PC-3 (cell line): ENCODE measurements around the gene MEF2B. TPM values are rescaled to one million over a fixed set of nuclear protein-coding genes. Genes with fewer than 3 reads are reported as not detected.
"Not testable (repeated sequence)": the region's sequence is repeated elsewhere in the genome, so short reads cannot be mapped to it uniquely, and the experiment has no call there.

ENCODE experiments used
- ATAC-seq: fragments of 200-7000 bp; cut with Tn5 transposase; 2 replicates; pipeline ENCODE4 v1.9.1; 2020; ENCODE audit warnings: mild to moderate bottlenecking, moderate library complexity
- BruUV-seq: library from RNA; stranded (reverse); fragments of 400-500 nt; replicated peaks from 2 replicates; lab custom pipeline; 2021; lab: Mats Ljungman, UMichigan
- CTCF ChIA-PET: fragments of 300-600 bp; sonication (Branson Sonifier 250); formaldehyde crosslinking; loops from one replicate; lab custom pipeline; 2022; ENCODE audit warnings: antibody characterized with exemption; lab: Charles Lee
- POLR2A ChIA-PET: fragments of 300-600 bp; sonication (Branson Sonifier 250); formaldehyde crosslinking; loops from one replicate; lab custom pipeline; 2022; ENCODE audit warnings: antibody characterized with exemption; ENCODE audit not compliant: unreplicated experiment; lab: Charles Lee
- DNase-seq: peaks from one replicate; pipeline ENCODE4 v3.0.0-alpha.2; 2015
- H2AFZ ChIP-seq: fragments of 300-600 bp; sonication (generic); 2 replicates; pipeline ENCODE4 v1.6.0; 2016; ENCODE audit warnings: antibody characterized with exemption, low read length
- H3F3A ChIP-seq: fragments of 300-600 bp; sonication (generic); one replicate; pipeline ENCODE4 v1.6.0; 2017; ENCODE audit warnings: antibody characterized with exemption, low read length, control low read depth, mild to moderate bottlenecking; ENCODE audit not compliant: unreplicated experiment
- H3K27ac ChIP-seq: fragments of 300-600 bp; sonication (generic); 2 replicates; pipeline ENCODE4 v1.5.1; 2016; ENCODE audit warnings: mild to moderate bottlenecking, low read length
- H3K27me3 ChIP-seq: fragments of 300-600 bp; sonication (generic); 2 replicates; pipeline ENCODE4 v1.6.1; 2016; ENCODE audit warnings: low read length, mixed read lengths
- H3K36me3 ChIP-seq: fragments of 300-600 bp; sonication (generic); 2 replicates; pipeline ENCODE4 v1.6.1; 2016; ENCODE audit warnings: low read depth, mixed run types, low read length, mixed read lengths
- H3K4me1 ChIP-seq: fragments of 300-600 bp; sonication (generic); 2 replicates; pipeline ENCODE4 v1.5.1; 2016; ENCODE audit warnings: low read length; ENCODE audit not compliant: insufficient read depth
- H3K4me2 ChIP-seq: fragments of 300-600 bp; sonication (generic); 2 replicates; pipeline ENCODE4 v1.6.0; 2016; ENCODE audit warnings: low read length
- H3K4me3 ChIP-seq: fragments of 300-600 bp; sonication (generic); 2 replicates; pipeline ENCODE4 v1.5.1; 2016; ENCODE audit warnings: mild to moderate bottlenecking, low read length, mixed read lengths
- H3K79me2 ChIP-seq: fragments of 300-600 bp; sonication (generic); 2 replicates; pipeline ENCODE4 v1.6.1; 2017; ENCODE audit warnings: low read length, mixed read lengths
- H3K9ac ChIP-seq: fragments of 300-600 bp; sonication (generic); 2 replicates; pipeline ENCODE4 v1.6.0; 2016; ENCODE audit warnings: mild to moderate bottlenecking, low read length
- H3K9me2 ChIP-seq: fragments of 300-600 bp; sonication (generic); replicated peaks from 2 replicates; pipeline ENCODE4 v1.6.1; 2016; ENCODE audit warnings: mixed run types, low read length, mixed read lengths
- H3K9me3 ChIP-seq: fragments of 300-600 bp; sonication (generic); 2 replicates; pipeline ENCODE4 v1.6.1; 2016; ENCODE audit warnings: low read length, mixed read lengths
- H4K20me1 ChIP-seq: fragments of 300-600 bp; sonication (generic); 2 replicates; pipeline ENCODE4 v1.6.1; 2016; ENCODE audit warnings: low read length, mixed read lengths
- EZH2 ChIP-seq: fragments of 300-600 bp; sonication (generic); IDR thresholded peaks from one replicate; pipeline ENCODE4 v1.6.1; 2017; ENCODE audit warnings: antibody characterized with exemption, mild to moderate bottlenecking, low read length; ENCODE audit not compliant: unreplicated experiment
- EZH2phosphoT487 ChIP-seq: fragments of 300-600 bp; sonication (generic); IDR thresholded peaks from 2 replicates; pipeline ENCODE4 v1.6.1; 2018; ENCODE audit warnings: mild to moderate bottlenecking, antibody characterized with exemption, low read length, borderline replicate concordance
- intact Hi-C: fragments of 100-400 bp; cut with micrococcal nuclease; formaldehyde crosslinking; loops from 2 replicates; pipeline ENCODE4 v1.9.0; 2023
- total RNA-seq: library from RNA; depleted of rRNA; stranded (reverse); fragments of >200 nt; gene quantifications from 2 replicates; pipeline ENCODE4 v1.2.3, GENCODE V29; 2014
- TF ChIP-seq, protein P1 (sequence below): fragments of 300-600 bp; sonication (generic); conservative IDR thresholded peaks from 2 replicates; pipeline ENCODE4 v1.5.1; 2017; ENCODE audit warnings: antibody characterized with exemption, low read depth, mild to moderate bottlenecking, low read length

MEF2B gene
- total RNA-seq, 1 experiment from 2014 or later: 0.22 TPM

DNA sequence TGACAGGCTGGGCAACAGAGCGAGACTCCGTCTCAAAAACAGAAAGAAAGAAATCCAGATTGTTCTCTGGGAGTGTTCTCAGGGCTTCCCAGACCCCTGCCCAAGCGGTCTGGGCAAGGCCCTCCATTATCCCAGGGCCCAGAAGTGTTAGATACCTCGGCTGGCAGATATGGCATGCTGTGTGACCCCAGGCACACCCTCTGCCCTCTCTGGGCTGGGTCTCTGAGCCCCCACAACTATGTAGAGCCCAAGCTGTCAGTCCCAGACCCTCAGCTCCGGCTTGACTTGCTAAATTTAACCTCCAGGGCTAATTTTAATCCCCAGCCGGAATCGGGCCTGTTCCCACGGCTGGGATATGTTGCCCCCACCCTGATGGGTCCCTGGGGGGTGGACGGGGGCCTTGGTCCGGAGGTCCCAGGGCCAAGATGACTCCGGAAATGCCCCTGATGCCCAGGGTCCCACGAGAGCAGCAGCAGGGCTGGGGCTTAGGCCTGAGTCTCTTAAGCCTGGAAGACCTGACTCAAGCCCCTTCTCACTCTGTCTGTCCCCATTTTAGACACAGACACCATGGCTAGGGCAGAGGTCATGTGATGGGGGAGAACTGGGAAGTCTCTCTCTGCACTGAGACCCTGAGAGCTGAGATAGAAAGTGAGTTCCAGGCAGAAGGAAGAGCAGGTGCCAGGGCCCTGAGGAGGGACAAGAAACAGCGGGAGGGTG, 17.2 kb downstream of the MEF2B start:
- Histone ChIP-seq H3K9me2 (no peaks in the 10 kb centered on the region), H4K20me1 (no peaks in the 10 kb centered on the region), H3K9me3 (no peaks in the 10 kb centered on the region), H3K27me3 (no peaks in the 10 kb centered on the region), H3K9ac (no peak overlapping the region), H3K36me3 (peaks cover 3% of the 10 kb centered on the region; the same call in 1 of the 2 replicates), H3K4me3 (no peak overlapping the region), H3K27ac (no peak overlapping the region), H2AFZ (no peak overlapping the region), H3K4me1 (no peaks in the 10 kb centered on the region), H3K79me2 (no peaks in the 10 kb centered on the region), H3F3A (no peaks in the 10 kb centered on the region), H3K4me2 (no peak overlapping the region)
- CTCF ChIA-PET: no interaction called here
- ATAC-seq (no peak), DNase-seq (no peak)
- POLR2A ChIA-PET: no interaction called here
- TF ChIP-seq, protein P1, sequence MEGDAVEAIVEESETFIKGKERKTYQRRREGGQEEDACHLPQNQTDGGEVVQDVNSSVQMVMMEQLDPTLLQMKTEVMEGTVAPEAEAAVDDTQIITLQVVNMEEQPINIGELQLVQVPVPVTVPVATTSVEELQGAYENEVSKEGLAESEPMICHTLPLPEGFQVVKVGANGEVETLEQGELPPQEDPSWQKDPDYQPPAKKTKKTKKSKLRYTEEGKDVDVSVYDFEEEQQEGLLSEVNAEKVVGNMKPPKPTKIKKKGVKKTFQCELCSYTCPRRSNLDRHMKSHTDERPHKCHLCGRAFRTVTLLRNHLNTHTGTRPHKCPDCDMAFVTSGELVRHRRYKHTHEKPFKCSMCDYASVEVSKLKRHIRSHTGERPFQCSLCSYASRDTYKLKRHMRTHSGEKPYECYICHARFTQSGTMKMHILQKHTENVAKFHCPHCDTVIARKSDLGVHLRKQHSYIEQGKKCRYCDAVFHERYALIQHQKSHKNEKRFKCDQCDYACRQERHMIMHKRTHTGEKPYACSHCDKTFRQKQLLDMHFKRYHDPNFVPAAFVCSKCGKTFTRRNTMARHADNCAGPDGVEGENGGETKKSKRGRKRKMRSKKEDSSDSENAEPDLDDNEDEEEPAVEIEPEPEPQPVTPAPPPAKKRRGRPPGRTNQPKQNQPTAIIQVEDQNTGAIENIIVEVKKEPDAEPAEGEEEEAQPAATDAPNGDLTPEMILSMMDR: no peak
- TF ChIP-seq EZH2phosphoT487 (no peak), EZH2 (no peak)
- intact Hi-C loops: no loop called here
- BruUV-seq: no TSS peak

DNA sequence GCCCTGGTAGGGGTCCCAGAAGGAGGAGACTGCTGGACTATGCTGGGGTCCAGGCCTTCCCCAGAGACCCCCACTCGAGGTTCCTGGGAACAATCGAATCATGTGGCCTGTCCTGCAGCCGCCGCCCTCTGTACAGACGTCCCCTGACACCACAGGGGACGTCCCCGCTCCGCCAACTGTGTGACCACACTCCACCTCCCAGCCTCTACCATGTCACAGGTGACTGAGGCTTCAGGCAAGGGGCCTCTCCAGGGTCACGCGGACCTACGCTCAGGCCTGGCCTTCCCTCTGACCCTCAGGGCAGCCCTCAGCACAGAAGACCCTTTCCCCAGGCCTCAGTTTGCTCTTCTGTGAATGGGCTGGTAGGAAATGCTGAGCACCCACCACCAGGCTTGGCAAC, 18.6 kb downstream of the MEF2B start:
- BruUV-seq: no TSS peak
- Histone ChIP-seq H3K4me2 (no peak overlapping the region), H3K79me2 (no peaks in the 10 kb centered on the region), H3K27me3 (no peaks in the 10 kb centered on the region), H3K4me1 (no peaks in the 10 kb centered on the region), H3K9me2 (no peaks in the 10 kb centered on the region), H3K27ac (no peak overlapping the region), H4K20me1 (no peaks in the 10 kb centered on the region), H3K9ac (no peak overlapping the region), H2AFZ (no peak overlapping the region), H3K9me3 (no peaks in the 10 kb centered on the region), H3K4me3 (no peak overlapping the region), H3K36me3 (peaks cover 3% of the 10 kb centered on the region), H3F3A (no peaks in the 10 kb centered on the region)
- intact Hi-C loops: no loop called here
- no peak for DNase-seq
- TF ChIP-seq EZH2phosphoT487 (no peak), EZH2 (no peak)
- TF ChIP-seq, protein P1: no peak
- CTCF ChIA-PET: no interaction called here
- POLR2A ChIA-PET: no interaction called here
- no peak for ATAC-seq

DNA sequence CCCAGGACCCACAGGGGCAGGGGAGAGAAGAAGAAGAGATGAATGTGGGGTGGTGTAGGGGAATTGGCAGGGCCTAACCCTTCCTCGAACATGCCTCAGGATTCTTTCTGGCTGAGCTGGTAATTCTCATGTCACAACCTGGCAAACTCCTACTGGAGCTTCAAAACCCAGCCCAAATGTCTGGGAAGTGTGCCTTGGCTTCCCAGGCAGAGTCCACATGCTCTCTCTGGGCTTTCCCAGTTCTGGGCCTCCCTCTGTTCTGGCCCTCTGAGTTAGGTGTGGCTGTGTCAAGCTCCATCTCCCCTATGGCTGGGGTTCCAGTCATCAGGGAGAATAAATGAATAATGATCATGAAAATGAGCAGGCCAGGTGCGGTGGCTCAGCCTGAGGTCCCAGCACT, 20.6 kb downstream of the MEF2B start:
- no peak for ATAC-seq
- H3F3A ChIP-seq: no peaks in the 10 kb centered on the region
- no peaks in the 10 kb centered on the region for H3K4me1 ChIP-seq
- H3K4me3 ChIP-seq: no peak overlapping the region
- H3K27me3 ChIP-seq: no peaks in the 10 kb centered on the region
- TF ChIP-seq, protein P1: no peak
- no peak for TF ChIP-seq EZH2phosphoT487
- BruUV-seq: no TSS peak
- H3K9me3 ChIP-seq: no peaks in the 10 kb centered on the region
- intact Hi-C loops: no loop called here
- H2AFZ ChIP-seq: no peak overlapping the region
- H3K4me2 ChIP-seq: no peak overlapping the region
- peaks cover 3% of the 10 kb centered on the region for H3K36me3 ChIP-seq
- no peaks in the 10 kb centered on the region for H4K20me1 ChIP-seq
- ChIA-PET CTCF (no interaction called here), POLR2A (no interaction called here)
- H3K9me2 ChIP-seq: no peaks in the 10 kb centered on the region
- no peaks in the 10 kb centered on the region for H3K79me2 ChIP-seq
- H3K27ac ChIP-seq: no peak overlapping the region
- H3K9ac ChIP-seq: no peak overlapping the region
- DNase-seq: no peak

DNA sequence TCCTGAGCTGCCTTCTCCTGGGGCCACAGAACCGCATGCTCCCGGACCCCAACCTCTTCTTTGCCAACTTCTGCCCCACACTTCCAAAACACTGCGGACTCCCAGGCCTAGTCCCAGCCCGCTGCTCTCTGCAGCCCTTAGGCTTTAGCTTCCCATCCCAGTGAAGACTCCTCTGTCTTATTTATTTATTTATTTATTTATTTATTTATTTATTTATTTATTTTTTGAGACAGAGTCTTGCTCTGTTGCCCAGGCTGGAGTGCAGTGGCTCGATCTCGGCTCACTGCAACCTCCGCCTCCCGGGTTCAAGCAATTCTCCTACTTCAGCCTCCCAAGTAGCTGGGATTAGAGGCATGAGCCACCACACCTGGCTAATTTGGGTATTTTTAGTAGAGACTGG, 21.6 kb downstream of the MEF2B start:
- H3K4me1 ChIP-seq, H3K4me2 ChIP-seq, H2AFZ ChIP-seq, H3K4me3 ChIP-seq, intact Hi-C loops, CTCF ChIA-PET, POLR2A ChIA-PET, H3K27me3 ChIP-seq, DNase-seq, H3K27ac ChIP-seq, H3K79me2 ChIP-seq, H3K9ac ChIP-seq, ATAC-seq, H3K36me3 ChIP-seq, H4K20me1 ChIP-seq, H3K9me2 ChIP-seq, BruUV-seq, H3F3A ChIP-seq, H3K9me3 ChIP-seq: not testable (repeated sequence)
